ENCODE measurements around the gene ZSCAN1.
A peak's percentile ranks its signal among the peaks of the same experiment; 100 is the strongest.
"Not testable (repeated sequence)": the region's sequence is repeated elsewhere in the genome, so short reads cannot be mapped to it uniquely, and the experiment has no call there.

Gene ZSCAN1

GRCh38 chr19:58033741-58034476, at the start of gene ZSCAN1:
Gene ZSCAN1 (plus strand): TSS chr19:58034025. CDS start chr19:58037837, 3,812 bp downstream.
- no peak for DNase-seq

GRCh38 chr19:57992841-57993240, 41.0 kb upstream of the ZSCAN1 start:
- DNase-seq, result no peak

GRCh38 chr19:58000677-58001076, 33.1 kb upstream of the ZSCAN1 start:
- DNase-seq, result no peak

- no peak for DNase-seq
Measured at GRCh38 chr19:58001895-58002369, 31.9 kb upstream of the ZSCAN1 start.

GRCh38 chr19:58002384-58003173, 31.2 kb upstream of the ZSCAN1 start, which contains the start of gene ZNF606:
Gene ZNF606 (minus strand): TSS chr19:58002820. CDS start chr19:58001319, 1,501 bp downstream.
- DNase-seq, result peak; percentile 75 to 76

GRCh38 chr19:58003174-58003828, 30.5 kb upstream of the ZSCAN1 start:
- DNase-seq, result no peak

GRCh38 chr19:58007285-58007684, 26.5 kb upstream of the ZSCAN1 start:
- no peak for DNase-seq

- DNase-seq, result not testable (repeated sequence)
Measured at GRCh38 chr19:58008877-58009276, 24.9 kb upstream of the ZSCAN1 start.

- no peak for DNase-seq
Measured at GRCh38 chr19:58009301-58009665, 24.5 kb upstream of the ZSCAN1 start.

GRCh38 chr19:58009666-58010301, 24.0 kb upstream of the ZSCAN1 start:
- peak in 1 of 2 experiments; percentile 4 for DNase-seq

- DNase-seq, result no peak
Measured at GRCh38 chr19:58010507-58010906, 23.3 kb upstream of the ZSCAN1 start.

- DNase-seq, result no peak
Measured at GRCh38 chr19:58014141-58014540, 19.7 kb upstream of the ZSCAN1 start.

GRCh38 chr19:58020129-58020528, 13.7 kb upstream of the ZSCAN1 start:
- DNase-seq, result no peak

- peak; percentile 5 to 19 for DNase-seq
Measured at GRCh38 chr19:58021541-58022282, 12.1 kb upstream of the ZSCAN1 start.

GRCh38 chr19:58022283-58022660, 11.6 kb upstream of the ZSCAN1 start:
- no peak for DNase-seq

- no peak for DNase-seq
Measured at GRCh38 chr19:58024661-58025060, 9.2 kb upstream of the ZSCAN1 start.

- DNase-seq, result no peak
Measured at GRCh38 chr19:58034477-58034793, 610 bp downstream of the ZSCAN1 start.

- no peak for DNase-seq
Measured at GRCh38 chr19:58035863-58036262, 2.0 kb downstream of the ZSCAN1 start.

GRCh38 chr19:58037927-58038687, 4.3 kb downstream of the ZSCAN1 start:
- DNase-seq, result no peak

- DNase-seq, result no peak
Measured at GRCh38 chr19:58038688-58039204, 4.9 kb downstream of the ZSCAN1 start.

Data from activated CD4-positive, alpha-beta T cell treated with anti-CD3 and anti-CD28 coated beads, Interleukin-2, amount 50 U/mL, for 4 hours (primary cell).